Adrenal gland (tissue), 5 donors: ENCODE results near the gene RPL22.

Experiments used
- CTCF ChIP-seq, 6 experiments: fragments of 450-650 bp in 4 of 6; fragments of 200-600 bp in 2 of 6; sonication (generic) in 1 of 6; IDR thresholded peaks; 1 replicate in 5 of 6; 2 replicates in 1 of 6; pipeline versions ENCODE4 v1.5.1 to v1.8.0; 2016 to 2021; ENCODE audit warnings: antibody characterized with exemption in 6 of 6, mild to moderate bottlenecking in 2 of 6, moderate library complexity in 1 of 6
- POLR2A ChIP-seq, 2 donors: fragments of 450-650 bp; IDR thresholded peaks; one replicate each; pipeline ENCODE4 v1.6.1; 2017; ENCODE audit warnings: antibody characterized with exemption in 2 of 2, mild to moderate bottlenecking in 2 of 2, moderate library complexity in 1 of 2
- donor health status: DM: no; HTN: no; CAD: no.

- TF ChIP-seq CTCF (IDR thresholded peaks at IDR 0.05) (no peak), POLR2A (IDR thresholded peaks at IDR 0.05) (no peak)
Observed at GRCh38 chr1:6144175-6144574, 55.2 kb downstream of the RPL22 start.
